Adipose tissue (tissue), 3 donors: ENCODE data around the gene TMEM220. TPM values are rescaled to one million over a fixed set of nuclear protein-coding genes. Genes with fewer than 3 reads are reported as not detected.
"Not testable (repeated sequence)": the region's sequence is repeated elsewhere in the genome, so short reads cannot be mapped to it uniquely, and the experiment has no call there.

Experiments used
- H3K27ac ChIP-seq: one replicate; pipeline ENCODE4 v1.5.1; 2013; ENCODE audit warnings: low read depth, low read length
- WGBS, 3 donors: extraction: QIAGEN DNeasy Blood & Tissue Kit; methylation state at CpG; one replicate each; pipeline ENCODE4 v1.1.7; 2013; 5-methylcytosine and 5-hydroxymethylcytosine counted together
- polyA plus RNA-seq, 3 donors: library from polyadenylated mRNA; stranded (reverse); fragments of 200-250 nt; gene quantifications; one replicate each; pipeline ENCODE4 v1.2.3, GENCODE V29; 2013
- donor health status: healthy with polysubstance abuse.
- donor health status: Bipolar disorder and iron deficiency.
- donor health status: healthy.

Gene TMEM220
- polyA plus RNA-seq, 3 donors, result 5.2 to 21.0 (median 18.1) TPM

- WGBS, 3 donors, result 90 to 97% (median 92%) methylated on average over 4 of the region's 4 CpGs
- H3K27ac ChIP-seq, result no peak overlapping the region
Measured at GRCh38 chr17:10735821-10736220, 6.0 kb upstream of the TMEM220 start.

- no peak overlapping the region for H3K27ac ChIP-seq
- WGBS, 3 donors, result 76 to 85% (median 83%) methylated on average over 2 of the region's 2 CpGs
Measured at GRCh38 chr17:10735251-10735650, 5.4 kb upstream of the TMEM220 start.

GRCh38 chr17:10733666-10734065 is 3.8 kb upstream of the TMEM220 start:
- no peak overlapping the region for H3K27ac ChIP-seq
- 83 to 95% (median 85%) methylated on average over 3 of the region's 3 CpGs for WGBS, 3 donors

GRCh38 chr17:10732121-10732520 is 2.3 kb upstream of the TMEM220 start:
- not testable (repeated sequence) for H3K27ac ChIP-seq
- 79 to 86% (median 85%) methylated on average over 6 of the region's 6 CpGs for WGBS, 3 donors

GRCh38 chr17:10731408-10731879 is 1.6 kb upstream of the TMEM220 start:
- no peak overlapping the region for H3K27ac ChIP-seq
- WGBS, 3 donors, result 84 to 94% (median 93%) methylated on average over 6 of the region's 6 CpGs

GRCh38 chr17:10730247-10730646 is 424 bp upstream of the TMEM220 start:
- 10 to 16% (median 12%) methylated on average over 14 to 15 of the region's 15 CpGs for WGBS, 3 donors
- H3K27ac ChIP-seq, result peak overlapping the region; percentile 4

- H3K27ac ChIP-seq, result no peak overlapping the region
Measured at GRCh38 chr17:10728331-10728892, 1.4 kb downstream of the TMEM220 start.

GRCh38 chr17:10727192-10727591 is 2.6 kb downstream of the TMEM220 start:
- no peak overlapping the region for H3K27ac ChIP-seq
- WGBS, 3 donors, result 85 to 88% (median 86%) methylated on average over 5 of the region's 5 CpGs

More at GRCh38 chr17:10728331-10728892, 1.4 kb downstream of the TMEM220 start:
- 93 to 96% (median 94%) methylated on average over 10 of the region's 10 CpGs for whole genome bisulfite sequencing, 3 donors

- no peak overlapping the region for H3K27ac ChIP-seq
- 48 to 68% (median 63%) methylated on average over 2 of the region's 2 CpGs for WGBS, 3 donors
Measured at GRCh38 chr17:10726196-10726595, 3.6 kb downstream of the TMEM220 start.

GRCh38 chr17:10725262-10725661 is 4.6 kb downstream of the TMEM220 start:
- 63 to 87% (median 86%) methylated on average over 3 of the region's 3 CpGs for WGBS, 3 donors
- no peak overlapping the region for H3K27ac ChIP-seq

- no peak overlapping the region for H3K27ac ChIP-seq
- 89 to 93% (median 91%) methylated on average over 11 of the region's 11 CpGs for WGBS, 3 donors
Measured at GRCh38 chr17:10724546-10725195, 5.2 kb downstream of the TMEM220 start.

GRCh38 chr17:10718547-10718946 is 11.3 kb downstream of the TMEM220 start:
- H3K27ac ChIP-seq, result no peak overlapping the region
- 24 to 44% (median 40%) methylated on average over 1 of the region's 1 CpG for WGBS, 3 donors

- H3K27ac ChIP-seq, result no peak overlapping the region
- WGBS, 3 donors, result 88 to 91% (median 89%) methylated on average over 10 of the region's 10 CpGs
Measured at GRCh38 chr17:10716218-10716617, 13.6 kb downstream of the TMEM220 start.

- WGBS, 3 donors, result 94 to 98% (median 96%) methylated on average over 2 of the region's 2 CpGs
- H3K27ac ChIP-seq, result no peak overlapping the region
Measured at GRCh38 chr17:10713318-10713717, 16.5 kb downstream of the TMEM220 start.

GRCh38 chr17:10705727-10706126 is 24.1 kb downstream of the TMEM220 start:
- WGBS, 3 donors, result 84 to 90% (median 89%) methylated on average over 5 of the region's 5 CpGs

GRCh38 chr17:10702574-10702973 is 27.2 kb downstream of the TMEM220 start:
- WGBS, 3 donors, result 32 to 63% (median 37%) methylated on average over 2 of the region's 2 CpGs
- H3K27ac ChIP-seq, result no peak overlapping the region

More at GRCh38 chr17:10705727-10706126, 24.1 kb downstream of the TMEM220 start:
- H3K27ac ChIP-seq, result no peak overlapping the region

- whole genome bisulfite sequencing, 3 donors, result 55 to 90% (median 67%) methylated on average over 1 of the region's 1 CpG
- no peak overlapping the region for H3K27ac ChIP-seq
Measured at GRCh38 chr17:10699856-10700255, 30.0 kb downstream of the TMEM220 start.

- H3K27ac ChIP-seq, result peak overlapping the region; percentile 57
- WGBS, 3 donors, result 6 to 11% (median 11%) methylated on average over 18 of the region's 18 CpGs
Measured at GRCh38 chr17:10698096-10698818, 31.6 kb downstream of the TMEM220 start.
